Measurements from ENCODE around the gene SEPSECS.

The SEPSECS gene

GRCh38 chr4:25159837-25160713 lies at the start of gene SEPSECS:
TSS of gene SEPSECS (minus strand) at chr4:25160449. CDS start at chr4:25160369, 80 bp downstream.
- peak; percentile 84 for DNase-seq (ENCODE audit: low read depth)

- no peak for DNase-seq (ENCODE audit: low read depth)
Measured at GRCh38 chr4:25209702-25210101, 49.5 kb upstream of the SEPSECS start.

GRCh38 chr4:25207997-25208396 lies 47.7 kb upstream of the SEPSECS start:
- DNase-seq (ENCODE audit: low read depth), result no peak

GRCh38 chr4:25198713-25199112 lies 38.5 kb upstream of the SEPSECS start:
- DNase-seq (ENCODE audit: low read depth), result no peak

GRCh38 chr4:25190407-25190806 lies 30.2 kb upstream of the SEPSECS start:
- DNase-seq (ENCODE audit: low read depth), result no peak

- DNase-seq (ENCODE audit: low read depth), result no peak
Measured at GRCh38 chr4:25184056-25184455, 23.8 kb upstream of the SEPSECS start.

- no peak for DNase-seq (ENCODE audit: low read depth)
Measured at GRCh38 chr4:25182937-25183336, 22.7 kb upstream of the SEPSECS start.

- DNase-seq (ENCODE audit: low read depth), result no peak
Measured at GRCh38 chr4:25180524-25181131, 20.4 kb upstream of the SEPSECS start.

GRCh38 chr4:25178838-25179261 lies 18.6 kb upstream of the SEPSECS start:
- DNase-seq (ENCODE audit: low read depth), result no peak

GRCh38 chr4:25177147-25177546 lies 16.9 kb upstream of the SEPSECS start:
- no peak for DNase-seq (ENCODE audit: low read depth)

GRCh38 chr4:25174674-25175073 lies 14.4 kb upstream of the SEPSECS start:
- no peak for DNase-seq (ENCODE audit: low read depth)

GRCh38 chr4:25172961-25173915 lies 13.0 kb upstream of the SEPSECS start:
- DNase-seq (ENCODE audit: low read depth), result no peak

- no peak for DNase-seq (ENCODE audit: low read depth)
Measured at GRCh38 chr4:25171201-25171865, 11.1 kb upstream of the SEPSECS start.

GRCh38 chr4:25169446-25169845 lies 9.2 kb upstream of the SEPSECS start:
- DNase-seq (ENCODE audit: low read depth), result no peak

- DNase-seq (ENCODE audit: low read depth), result no peak
Measured at GRCh38 chr4:25165916-25166315, 5.7 kb upstream of the SEPSECS start.

GRCh38 chr4:25163196-25163595 lies 2.9 kb upstream of the SEPSECS start:
- no peak for DNase-seq (ENCODE audit: low read depth)

- DNase-seq (ENCODE audit: low read depth), result no peak
Measured at GRCh38 chr4:25162566-25162965, 2.3 kb upstream of the SEPSECS start.

- DNase-seq (ENCODE audit: low read depth), result no peak
Measured at GRCh38 chr4:25161593-25161950, 1.3 kb upstream of the SEPSECS start.

- DNase-seq (ENCODE audit: low read depth), result no peak
Measured at GRCh38 chr4:25160714-25161592, 704 bp upstream of the SEPSECS start.

- no peak for DNase-seq (ENCODE audit: low read depth)
Measured at GRCh38 chr4:25158817-25159216, 1.4 kb downstream of the SEPSECS start.

- no peak for DNase-seq (ENCODE audit: low read depth)
Measured at GRCh38 chr4:25157081-25157480, 3.2 kb downstream of the SEPSECS start.

All from stimulated activated CD8-positive, alpha-beta memory T cell treated with anti-CD3 and anti-CD28 coated beads, Interleukin-7, amount 100 ng/mL, for 24 hours (primary cell).